ENCODE results near the gene LASP1. TPM values are rescaled to one million over a fixed set of nuclear protein-coding genes. Genes with fewer than 3 reads are reported as not detected.

LASP1 gene
- total RNA-seq, 1 donor from 2014 or later = 201 TPM

DNA sequence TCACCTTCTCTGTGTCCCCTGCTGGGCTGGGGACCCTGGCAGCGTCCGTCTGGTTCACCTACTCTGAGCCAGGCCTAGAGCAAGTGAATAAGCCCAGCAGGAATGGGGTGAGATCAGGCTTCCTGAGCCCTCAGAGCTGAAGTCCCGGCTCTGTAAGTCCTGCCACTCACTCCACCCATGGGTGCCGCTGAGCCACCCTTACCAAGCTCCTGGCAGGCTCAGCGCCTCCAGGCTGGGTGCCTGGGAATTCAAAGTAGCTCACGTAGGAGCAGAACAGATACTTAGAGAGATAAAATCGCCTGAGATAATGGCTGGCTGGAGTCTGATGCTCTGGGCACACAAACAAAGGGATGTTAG lies 45.8 kb downstream of the LASP1 start:
- no peak for TF ChIP-seq CTCF (IDR thresholded peaks at IDR 0.05; ENCODE audit: insufficient read depth, low read length, poor library complexity, severe bottlenecking)
- peaks cover 4% of the 10 kb centered on the region for H3K36me3 ChIP-seq (ENCODE audit: control insufficient read depth, insufficient read depth, low read length)
- no peak overlapping the region for H3K4me3 ChIP-seq (ENCODE audit: low read depth, low read length)
- DNase-seq (ENCODE audit: low read depth) = no peak
- H3K27me3 ChIP-seq (ENCODE audit: control insufficient read depth, insufficient read depth, low read length) = no peaks in the 10 kb centered on the region

- Histone ChIP-seq H3K27me3 (ENCODE audit: control insufficient read depth, insufficient read depth, low read length) (no peaks in the 10 kb centered on the region), H3K4me3 (ENCODE audit: low read depth, low read length) (no peak overlapping the region), H3K36me3 (ENCODE audit: control insufficient read depth, insufficient read depth, low read length) (peaks cover 4% of the 10 kb centered on the region)
- DNase-seq (ENCODE audit: low read depth) = no peak
- no peak for TF ChIP-seq CTCF (IDR thresholded peaks at IDR 0.05; ENCODE audit: insufficient read depth, low read length, poor library complexity, severe bottlenecking)
Observed at GRCh38 chr17:38916771-38917170, 46.9 kb downstream of the LASP1 start.

GRCh38 chr17:38917259-38917658 lies 47.4 kb downstream of the LASP1 start:
- Histone ChIP-seq H3K36me3 (ENCODE audit: control insufficient read depth, insufficient read depth, low read length) (peaks cover 4% of the 10 kb centered on the region), H3K4me3 (ENCODE audit: low read depth, low read length) (no peak overlapping the region), H3K27me3 (ENCODE audit: control insufficient read depth, insufficient read depth, low read length) (no peaks in the 10 kb centered on the region)
- no peak for TF ChIP-seq CTCF (IDR thresholded peaks at IDR 0.05; ENCODE audit: insufficient read depth, low read length, poor library complexity, severe bottlenecking)
- no peak for DNase-seq (ENCODE audit: low read depth)

DNA sequence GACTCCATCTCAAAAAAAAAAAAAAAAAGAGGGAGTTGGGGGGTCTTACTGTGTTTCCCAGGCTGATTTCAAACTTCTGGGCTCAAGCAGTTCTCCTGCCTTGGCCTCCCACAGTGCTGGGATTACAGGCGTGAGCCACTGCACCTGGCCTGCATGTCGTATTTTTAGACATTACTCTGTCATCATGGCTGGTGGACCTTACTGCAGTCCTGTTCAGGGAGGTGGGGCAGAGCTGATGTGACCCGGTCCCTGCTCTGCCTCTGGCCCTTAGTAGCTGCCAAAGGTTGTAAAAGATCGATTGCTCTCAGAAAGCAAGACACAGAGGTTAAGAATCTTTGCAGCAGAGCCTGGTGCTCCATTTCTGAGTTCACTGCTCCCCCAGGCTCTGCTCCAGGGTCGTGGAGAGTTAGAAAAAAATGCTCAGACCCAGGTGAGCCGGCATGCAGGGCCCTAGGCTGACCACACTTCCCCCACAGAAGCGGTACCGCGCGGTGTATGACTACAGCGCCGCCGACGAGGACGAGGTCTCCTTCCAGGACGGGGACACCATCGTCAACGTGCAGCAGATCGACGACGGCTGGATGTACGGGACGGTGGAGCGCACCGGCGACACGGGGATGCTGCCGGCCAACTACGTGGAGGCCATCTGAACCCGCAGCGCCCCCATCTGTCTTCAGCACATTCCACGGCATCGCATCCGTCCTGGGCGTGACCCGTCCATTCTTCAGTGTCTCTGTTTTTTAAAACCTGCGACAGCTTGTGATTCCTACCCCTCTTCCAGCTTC lies 48.5 kb downstream of the LASP1 start:
- TF ChIP-seq CTCF (IDR thresholded peaks at IDR 0.05; ENCODE audit: insufficient read depth, low read length, poor library complexity, severe bottlenecking) = no peak
- DNase-seq (ENCODE audit: low read depth) = no peak
- Histone ChIP-seq H3K36me3 (ENCODE audit: control insufficient read depth, insufficient read depth, low read length) (peaks cover 4% of the 10 kb centered on the region), H3K27me3 (ENCODE audit: control insufficient read depth, insufficient read depth, low read length) (no peaks in the 10 kb centered on the region), H3K4me3 (ENCODE audit: low read depth, low read length) (no peak overlapping the region)

GRCh38 chr17:38918916-38919315 lies 49.1 kb downstream of the LASP1 start:
- no peak for DNase-seq (ENCODE audit: low read depth)
- TF ChIP-seq CTCF (IDR thresholded peaks at IDR 0.05; ENCODE audit: insufficient read depth, low read length, poor library complexity, severe bottlenecking) = no peak
- H3K36me3 ChIP-seq (ENCODE audit: control insufficient read depth, insufficient read depth, low read length) = peaks cover 4% of the 10 kb centered on the region

More at GRCh38 chr17:38918916-38919315, 49.1 kb downstream of the LASP1 start:
- Histone ChIP-seq H3K27me3 (ENCODE audit: control insufficient read depth, insufficient read depth, low read length) (no peaks in the 10 kb centered on the region), H3K4me3 (ENCODE audit: low read depth, low read length) (no peak overlapping the region)
